Endometrium (tissue), 2 donors: ENCODE measurements around the gene SAMMSON.

Experiments
- FAIRE-seq: peaks from 2 replicates; lab custom pipeline; 2012; peaks lifted over from hg19 to GRCh38; lab: Jason Lieb, UNC
- donor health status: control.
- donor health status: control.

SAMMSON gene

DNA sequence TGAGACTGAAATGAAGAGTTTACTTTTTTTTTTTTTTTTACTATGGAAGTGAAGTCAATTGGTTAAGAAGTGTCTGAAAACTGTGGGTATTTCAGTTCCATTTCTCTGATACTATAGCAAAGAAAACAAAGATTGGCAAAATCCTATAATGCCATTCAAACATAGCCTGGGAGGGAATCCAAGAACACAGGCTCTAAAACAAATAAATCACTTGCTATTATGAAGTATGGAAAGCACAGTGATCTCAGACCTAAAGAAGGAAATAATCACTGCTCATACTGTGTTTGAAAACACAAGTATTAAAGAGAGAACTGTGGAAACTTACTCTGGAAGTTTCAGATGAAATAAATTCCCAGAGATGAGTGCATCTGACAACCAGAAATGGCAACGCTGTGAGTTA, 12.0 kb downstream of the SAMMSON start:
- FAIRE-seq, result no peak

DNA sequence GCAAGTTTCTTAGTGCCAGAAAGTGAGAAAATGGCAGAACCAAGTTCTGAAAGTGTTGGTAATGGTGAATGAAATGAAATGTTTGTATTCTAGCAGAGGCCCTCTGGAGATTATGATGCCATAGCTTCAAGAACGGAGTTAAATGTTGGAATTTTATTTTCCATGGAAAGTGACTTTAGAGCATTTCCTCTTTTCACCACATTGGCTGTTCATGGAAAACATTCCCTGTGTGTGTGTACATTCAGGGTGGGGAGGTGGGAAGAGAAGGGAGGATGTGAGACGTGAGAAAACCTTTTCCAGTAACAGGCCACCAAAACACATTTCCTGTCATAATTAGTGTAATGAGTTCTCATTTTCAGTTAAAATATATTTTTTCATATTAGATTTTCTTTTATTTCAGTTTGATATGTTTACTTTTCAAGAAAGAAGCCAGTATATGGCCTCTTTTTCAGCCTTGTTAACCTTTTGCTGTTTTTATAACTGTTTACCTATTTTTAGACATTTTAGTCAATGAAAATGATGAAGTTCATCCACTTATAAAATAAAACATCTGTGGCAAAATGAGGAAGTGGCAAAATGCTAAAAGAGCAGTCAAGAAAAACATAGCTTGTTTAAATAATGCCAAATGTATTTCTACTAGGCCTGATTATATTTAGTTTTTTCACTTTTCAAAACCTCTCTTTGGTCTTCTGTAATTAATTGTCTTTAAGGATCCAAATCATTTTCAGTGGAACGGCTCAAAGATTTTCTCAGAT, 21.6 kb downstream of the SAMMSON start:
- FAIRE-seq, result peak; percentile 93

DNA sequence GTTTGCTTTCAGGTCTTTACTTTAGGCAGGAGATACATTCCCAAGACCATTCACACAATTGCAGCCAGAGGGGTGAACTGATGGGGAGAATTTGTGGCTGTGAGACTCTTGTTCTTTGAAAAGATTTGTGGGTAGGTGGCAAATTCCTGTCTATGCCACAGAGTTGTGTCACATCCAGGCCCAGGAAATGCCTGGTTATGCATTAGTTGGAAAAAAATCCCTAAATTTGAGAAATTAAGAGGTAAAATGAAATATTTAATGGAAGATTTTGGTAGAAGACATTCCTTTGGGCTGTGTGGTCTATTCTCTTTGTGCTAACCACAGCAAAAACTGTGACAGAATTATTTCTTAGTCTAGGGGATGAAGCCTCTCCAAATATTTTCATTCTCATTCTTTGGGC, 28.8 kb downstream of the SAMMSON start:
- FAIRE-seq, result no peak

DNA sequence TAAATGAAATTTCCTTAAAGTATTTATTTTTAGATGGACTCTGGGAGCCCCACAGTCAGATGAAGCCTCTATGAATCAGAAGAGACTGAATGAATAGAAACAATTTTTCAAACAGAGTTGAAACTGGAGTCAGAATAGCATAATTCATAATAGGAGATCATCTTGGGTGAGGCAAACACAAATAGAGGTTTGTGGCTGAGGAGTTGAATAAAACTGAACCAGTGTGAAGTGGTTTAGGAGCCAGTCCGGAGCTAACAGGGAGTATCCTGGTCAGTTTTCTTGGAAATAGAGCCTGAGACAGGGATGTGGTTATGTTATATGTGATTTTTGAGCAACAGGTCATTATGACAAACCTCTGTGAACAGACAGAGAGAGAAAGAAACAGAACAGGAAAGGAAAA, 39.2 kb downstream of the SAMMSON start:
- FAIRE-seq, result no peak

DNA sequence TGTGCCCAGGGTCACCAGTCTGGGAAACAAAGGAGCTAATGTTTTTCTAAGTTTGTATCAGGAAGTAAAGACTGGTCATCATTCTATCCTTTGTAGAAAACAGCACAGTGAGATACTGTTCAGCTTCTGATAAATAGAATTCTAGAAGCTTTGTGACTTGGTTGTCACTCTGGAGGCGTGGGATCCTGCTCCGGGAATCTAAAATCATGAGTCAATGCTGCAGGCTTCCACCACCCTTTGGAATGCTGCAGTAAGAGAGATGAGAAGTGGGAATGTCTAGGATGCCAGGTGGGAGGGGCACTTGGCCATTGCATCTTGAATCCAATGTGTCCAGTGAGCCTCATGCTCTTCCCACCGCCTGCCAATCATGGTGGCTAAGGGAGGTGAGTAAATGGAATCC, 40.9 kb downstream of the SAMMSON start:
- no peak for FAIRE-seq

DNA sequence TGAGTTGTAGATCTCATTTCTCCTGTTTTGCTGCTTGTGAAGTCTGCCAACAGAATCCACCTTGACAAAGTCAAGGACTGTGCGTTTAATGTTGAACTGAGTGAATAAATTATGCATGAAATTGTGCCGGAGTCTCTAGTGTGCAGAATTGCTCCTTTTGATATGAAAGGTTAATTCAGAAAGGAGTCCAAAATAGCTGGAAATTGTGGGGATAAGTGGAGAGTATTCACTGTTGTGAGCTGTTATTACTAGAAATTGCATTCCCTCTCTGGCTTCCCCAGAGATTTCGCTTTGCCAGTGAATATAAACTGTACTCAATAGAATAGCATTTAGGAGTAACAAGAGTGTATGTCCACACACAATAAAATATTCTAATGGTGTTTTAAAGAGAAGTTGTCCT, 43.1 kb downstream of the SAMMSON start:
- no peak for FAIRE-seq

DNA sequence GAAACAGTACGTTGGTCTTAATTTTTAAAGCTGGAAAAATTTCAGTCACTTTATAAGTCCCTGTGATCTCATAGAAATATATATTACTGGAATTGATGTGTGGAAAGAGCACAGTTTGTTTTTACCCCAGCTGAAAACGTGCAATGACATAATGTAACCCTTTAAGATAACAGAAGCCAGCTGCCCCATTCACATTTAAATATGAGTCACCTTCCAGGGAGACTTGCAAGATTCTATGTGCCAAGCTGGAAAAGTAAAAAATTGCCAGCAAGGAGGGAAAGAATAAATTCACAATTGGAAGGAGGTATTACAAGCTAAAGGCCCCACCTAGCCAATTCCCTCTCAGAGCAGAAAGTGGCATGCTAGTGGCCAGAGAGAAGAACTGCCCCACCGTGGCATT, 50.2 kb downstream of the SAMMSON start:
- no peak for FAIRE-seq

DNA sequence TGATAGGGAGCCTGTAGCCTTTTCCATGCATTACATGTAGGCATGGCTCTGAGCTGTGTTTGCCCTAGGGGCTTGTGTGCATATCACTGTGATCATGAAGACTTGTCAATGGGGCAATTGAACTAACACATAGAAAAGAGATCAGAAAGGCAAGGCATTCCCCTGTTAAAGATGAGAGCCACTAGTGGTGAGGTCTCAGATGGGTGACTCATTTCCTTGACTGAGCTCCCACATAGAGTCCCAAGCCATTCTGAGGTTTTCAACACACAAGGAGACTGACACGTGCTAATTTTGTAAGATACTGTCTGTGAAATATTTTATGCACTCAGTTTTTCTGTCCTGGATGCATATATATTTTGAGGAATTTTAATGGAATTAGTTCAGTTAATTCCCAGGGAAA, 53.8 kb downstream of the SAMMSON start:
- FAIRE-seq, result no peak

DNA sequence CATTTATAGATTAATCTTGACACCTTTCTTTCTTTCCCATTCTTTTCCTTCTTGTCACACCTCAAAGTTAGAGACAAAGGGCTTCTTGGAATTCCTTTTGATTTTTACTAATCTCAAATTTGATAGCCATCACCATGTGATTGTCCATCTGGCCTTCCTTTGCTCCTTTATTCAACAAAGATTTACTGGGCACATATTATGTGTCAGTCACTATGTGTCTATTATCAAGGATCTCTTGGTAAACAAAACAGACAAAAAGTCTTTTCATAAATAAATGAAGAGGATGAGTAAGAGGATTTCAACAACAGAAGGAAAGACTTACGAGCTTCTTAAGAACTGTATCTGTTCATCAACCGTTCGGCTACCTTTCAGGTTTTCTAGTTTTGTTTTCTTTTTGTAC, 56.5 kb downstream of the SAMMSON start:
- no peak for FAIRE-seq

DNA sequence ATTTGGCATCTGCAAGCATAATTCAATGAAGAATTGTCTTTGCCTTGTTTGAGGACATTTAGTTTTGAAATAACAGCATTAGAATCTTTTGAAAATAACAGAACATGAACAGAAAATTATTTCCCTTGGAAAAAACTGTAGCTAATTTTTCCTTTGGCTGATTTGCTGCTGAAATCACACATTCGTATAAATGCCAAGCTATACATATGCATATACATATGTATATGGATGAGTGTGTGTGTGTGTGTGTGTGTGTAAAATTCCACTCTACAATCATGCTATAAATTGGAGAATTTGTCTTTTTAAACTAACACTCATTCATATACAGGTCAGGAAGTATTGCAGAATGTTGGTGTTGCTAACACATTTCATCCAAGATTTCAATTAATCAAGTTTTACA, 57.9 kb downstream of the SAMMSON start:
- no peak for FAIRE-seq

DNA sequence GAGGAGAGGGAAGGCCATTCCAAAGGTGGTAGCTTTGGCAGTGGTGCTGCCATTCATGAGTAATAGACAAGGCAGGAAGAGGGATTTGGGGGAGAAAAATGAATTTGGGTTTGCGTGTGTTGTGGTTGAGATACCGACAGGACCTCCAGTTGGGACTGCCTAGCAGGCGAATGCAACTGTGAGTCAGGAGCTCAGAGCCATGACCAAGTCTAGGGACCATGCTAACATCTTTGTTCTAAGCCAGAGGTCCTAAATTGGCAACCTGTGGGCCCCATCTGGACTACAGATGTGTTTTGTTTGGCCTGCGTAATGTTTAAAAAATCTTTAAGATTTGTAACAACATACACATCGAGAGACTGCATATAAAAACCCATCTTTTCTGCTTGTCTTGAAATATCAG, 61.6 kb downstream of the SAMMSON start:
- FAIRE-seq, result no peak

DNA sequence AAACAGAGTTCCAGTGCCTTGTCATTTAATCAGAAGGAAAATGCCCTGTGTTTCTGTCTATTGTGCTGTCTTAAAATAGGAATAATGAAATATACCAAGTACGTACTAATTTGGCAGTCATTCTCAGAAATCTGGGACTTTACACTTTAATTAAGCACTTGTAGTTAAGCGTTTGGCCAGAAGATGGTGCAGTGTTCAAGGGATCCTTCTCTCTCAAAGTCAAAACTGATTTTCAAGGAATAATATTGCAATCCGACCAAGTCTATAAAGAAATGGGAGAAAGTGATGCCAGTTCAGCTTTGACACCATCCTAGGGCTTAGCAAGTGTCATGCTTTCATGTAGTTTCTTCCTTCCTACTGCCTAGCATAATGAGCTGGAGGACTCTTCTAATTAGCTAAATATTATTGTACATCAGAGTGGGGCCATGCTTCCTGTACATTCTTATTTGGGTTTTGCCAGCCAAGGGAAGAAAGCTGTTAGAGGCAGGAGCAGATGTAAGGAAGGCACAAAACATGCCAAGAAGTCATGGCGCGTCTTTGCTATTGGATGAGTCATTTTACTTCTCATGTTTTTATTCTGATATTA, 64.8 kb downstream of the SAMMSON start:
- peak; percentile 62 for FAIRE-seq

DNA sequence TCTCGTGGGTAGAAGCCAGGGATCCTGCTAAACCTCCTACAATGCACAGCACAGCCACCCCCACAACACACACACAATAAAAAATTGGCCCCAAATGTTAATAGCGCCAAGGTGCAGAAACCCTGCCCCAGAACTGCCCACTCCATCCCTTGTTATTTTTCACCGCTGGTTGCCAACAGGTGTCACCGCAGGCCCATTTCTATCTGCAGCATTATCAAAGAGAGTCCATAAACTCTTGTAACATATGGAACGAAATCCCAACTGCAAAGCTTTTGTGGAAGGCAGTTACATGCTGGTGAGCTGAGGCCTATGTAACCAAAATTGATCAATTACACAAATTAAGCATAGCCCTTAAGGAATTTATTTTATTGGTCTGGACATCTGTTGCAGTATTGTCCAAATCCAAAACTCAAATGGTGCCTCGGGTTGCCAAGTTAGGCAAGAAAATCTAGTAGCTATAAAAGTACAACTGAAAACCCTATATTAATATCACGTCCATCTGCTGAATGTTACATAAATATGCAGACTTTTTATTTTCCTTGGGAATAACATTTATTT, 66.2 kb downstream of the SAMMSON start:
- FAIRE-seq, result no peak

DNA sequence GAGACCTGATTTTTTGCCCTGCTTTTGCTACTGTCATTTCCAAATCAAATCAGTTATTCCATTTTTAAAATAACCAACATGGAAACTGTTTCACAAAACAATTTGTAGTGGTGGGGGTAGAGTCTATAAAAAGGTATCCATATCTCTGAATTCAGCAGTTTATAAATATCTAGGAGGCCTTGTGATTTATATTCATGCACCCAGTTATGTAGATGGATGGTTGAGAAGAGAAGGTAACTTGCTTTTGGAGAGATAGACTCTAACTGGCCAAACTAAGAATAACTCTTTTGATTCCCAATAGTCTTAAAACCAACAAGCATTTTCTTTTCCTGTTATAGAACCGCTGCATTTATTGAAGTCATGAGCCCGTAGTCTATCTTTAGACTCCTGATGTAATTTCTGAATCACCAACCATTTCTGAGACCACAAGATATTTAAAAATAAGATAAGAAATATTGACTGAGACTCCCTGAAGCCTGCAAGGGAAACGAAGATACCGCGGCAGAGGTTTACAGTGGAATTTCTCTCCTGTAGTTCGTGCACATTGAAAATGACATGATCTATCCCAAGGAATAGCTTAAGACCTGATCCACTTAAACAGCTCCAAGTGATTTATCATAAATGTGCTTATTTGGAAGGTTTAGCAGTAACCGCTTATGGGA, 68.5 kb downstream of the SAMMSON start:
- no peak for FAIRE-seq

DNA sequence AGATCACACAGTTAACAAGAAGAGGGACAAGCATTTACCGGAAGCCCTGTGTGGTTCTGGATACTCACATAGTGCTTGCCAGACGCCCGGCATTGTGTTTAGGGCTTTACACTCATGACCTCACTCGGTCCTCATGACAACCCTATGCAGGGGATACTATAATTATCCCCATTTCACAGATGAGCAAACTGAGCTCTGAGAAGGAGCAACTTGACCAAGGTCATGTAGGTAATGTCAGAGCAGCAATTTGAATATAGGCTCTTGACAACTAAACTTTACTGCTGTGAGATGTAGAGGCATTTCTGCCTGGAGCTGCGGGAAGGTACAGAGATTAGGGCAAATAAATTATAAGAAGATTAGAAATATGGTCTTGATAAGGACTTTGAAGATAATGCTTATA, 70.0 kb downstream of the SAMMSON start:
- no peak for FAIRE-seq

DNA sequence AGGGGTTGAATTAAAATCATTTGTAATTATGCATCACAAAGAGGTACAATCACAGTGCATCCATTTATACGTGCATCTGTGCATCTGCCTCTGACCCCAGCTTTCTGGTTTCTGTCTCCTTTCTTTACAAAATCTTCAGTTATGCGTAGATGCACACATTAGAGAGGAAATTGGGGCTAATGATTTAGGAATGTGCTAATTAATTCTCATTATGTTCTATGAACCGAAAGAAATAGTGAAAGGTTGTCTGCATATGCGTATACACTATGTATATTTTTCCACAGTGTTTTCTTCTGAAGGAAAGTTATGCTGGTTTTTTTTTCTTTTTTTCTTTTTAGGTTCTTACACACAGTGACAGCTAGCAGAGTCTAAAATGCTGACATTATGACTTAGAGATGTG, 71.6 kb downstream of the SAMMSON start:
- no peak for FAIRE-seq

DNA sequence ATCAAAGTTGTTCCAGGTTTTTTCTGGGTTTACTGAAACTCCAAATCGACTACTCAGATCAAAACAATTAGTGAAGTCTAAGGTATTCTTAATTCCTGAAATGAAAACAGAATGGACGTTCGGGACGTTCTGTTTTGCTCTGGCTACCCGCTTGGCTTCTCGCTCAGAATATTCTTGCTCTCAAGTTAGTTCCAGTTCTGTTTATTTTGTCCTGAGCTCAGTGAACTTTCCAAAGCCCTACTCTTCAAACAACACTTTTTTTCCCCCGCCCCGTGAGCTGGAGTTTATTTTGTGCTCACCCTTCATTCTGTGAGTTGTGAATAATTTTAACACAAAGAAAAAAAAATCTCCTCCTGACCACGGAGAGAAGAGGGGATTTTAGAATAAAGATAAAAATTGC, 72.6 kb downstream of the SAMMSON start:
- FAIRE-seq, result no peak

DNA sequence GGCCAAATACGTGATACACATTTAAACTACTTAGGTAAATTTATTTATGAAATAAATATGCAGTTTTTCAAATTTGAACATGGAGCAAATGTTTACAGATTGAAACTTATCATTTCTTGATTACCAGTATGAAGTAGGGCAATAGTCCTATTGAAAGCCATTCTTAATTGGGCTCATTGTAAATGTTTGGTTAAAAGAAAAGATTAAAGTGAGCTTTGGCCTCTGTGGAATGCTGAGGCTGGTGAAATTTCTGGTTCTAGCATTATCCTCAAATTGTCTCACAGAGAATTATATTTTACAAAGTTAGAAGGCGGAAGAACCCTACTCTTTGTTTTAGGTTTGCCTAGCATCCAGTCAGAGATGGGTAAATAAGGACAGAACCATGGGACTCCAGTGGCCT, 73.2 kb downstream of the SAMMSON start:
- no peak for FAIRE-seq

DNA sequence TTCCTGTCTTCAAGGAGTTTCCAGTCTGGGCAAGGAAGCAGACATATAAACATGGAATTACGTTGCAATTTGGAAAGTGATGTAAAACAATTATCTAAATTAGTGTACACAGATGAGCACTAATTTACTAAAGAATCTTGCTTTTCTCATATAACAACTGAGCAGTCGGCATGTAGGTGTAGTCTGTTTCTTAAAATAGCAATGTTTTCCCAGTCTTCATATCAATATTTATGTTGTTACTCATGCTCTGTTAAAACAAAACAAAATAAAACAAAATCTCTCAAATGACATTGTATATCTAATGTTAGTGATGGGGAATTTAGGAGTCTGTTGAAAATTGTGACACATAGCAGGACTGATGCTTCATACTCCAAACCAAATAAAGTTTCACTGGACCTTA, 75.6 kb downstream of the SAMMSON start:
- no peak for FAIRE-seq

DNA sequence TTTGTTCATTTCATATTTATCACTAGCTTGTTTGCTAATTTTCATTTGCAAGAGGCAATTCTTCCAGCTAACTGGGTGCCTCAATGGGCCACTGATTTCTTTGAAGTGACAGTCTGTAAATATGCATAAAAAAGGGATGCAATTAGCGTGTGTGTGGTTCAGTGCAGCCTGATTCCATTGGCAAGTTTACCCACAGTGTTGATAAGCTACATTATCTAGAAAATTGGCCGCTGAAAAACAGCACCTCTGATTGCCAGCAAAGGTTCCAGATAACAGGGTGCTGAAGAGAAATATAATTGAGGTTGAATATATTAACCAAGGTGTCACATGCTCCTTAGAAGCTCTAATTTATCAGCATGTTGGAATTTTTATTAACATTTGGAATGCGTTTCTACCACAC, 76.9 kb downstream of the SAMMSON start:
- no peak for FAIRE-seq

DNA sequence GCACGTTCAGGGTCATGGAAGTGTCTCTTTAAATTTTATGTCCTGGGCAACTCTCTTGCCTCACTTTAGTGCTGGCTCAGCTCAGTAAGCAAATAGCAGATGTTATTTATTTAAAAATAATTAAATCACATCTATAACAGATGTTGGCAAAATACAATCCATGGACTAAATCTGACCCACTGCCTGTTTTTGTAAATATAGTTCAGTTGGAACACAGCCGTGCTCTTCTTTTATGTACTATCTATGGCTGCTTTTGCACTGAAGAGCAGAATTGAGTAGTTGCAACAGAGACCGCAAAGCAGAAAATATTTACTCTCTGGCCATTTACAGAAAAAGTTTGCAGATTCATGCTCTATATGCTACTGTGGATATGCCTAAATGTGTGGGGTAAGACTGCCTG, 79.2 kb downstream of the SAMMSON start:
- FAIRE-seq, result no peak

DNA sequence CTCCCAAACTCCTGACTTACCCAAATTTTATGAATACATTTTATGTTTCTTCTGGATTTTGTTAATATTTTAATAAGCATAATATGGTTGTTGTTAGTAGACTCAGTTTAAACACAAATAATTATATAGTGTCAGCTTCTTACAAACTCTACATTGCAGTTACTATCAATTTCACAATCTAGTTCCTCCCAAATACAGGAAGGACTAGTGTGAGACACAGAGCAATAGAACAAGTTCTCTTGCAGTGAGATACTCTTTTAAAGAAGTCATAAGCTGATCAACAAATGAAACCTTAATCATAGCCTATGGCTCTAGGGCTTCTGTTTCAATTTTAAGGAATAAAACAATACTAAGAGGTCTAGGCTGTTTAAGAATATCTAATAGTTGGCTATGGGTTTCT, 86.1 kb downstream of the SAMMSON start:
- FAIRE-seq, result no peak

DNA sequence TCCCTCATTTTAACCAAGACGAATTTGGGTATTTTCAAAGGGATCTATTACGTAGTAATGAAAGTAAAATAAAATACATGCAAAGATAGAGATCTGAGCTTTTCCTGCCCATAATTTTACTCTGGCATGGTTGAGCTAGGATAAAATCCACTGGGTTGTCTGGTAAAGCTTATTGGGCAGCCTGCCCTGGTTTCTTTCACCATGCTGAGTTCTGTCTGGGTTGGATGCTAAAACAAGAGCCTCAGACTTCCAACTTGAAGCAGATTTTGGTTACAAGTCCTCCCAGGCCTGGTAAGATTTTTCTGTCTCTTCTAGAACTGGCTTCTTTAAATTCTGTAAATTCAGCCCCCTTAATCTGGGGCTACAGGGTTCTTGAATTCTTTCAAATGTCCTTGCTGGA, 86.8 kb downstream of the SAMMSON start:
- no peak for FAIRE-seq
